H9 (cell line): ENCODE results near the gene PTPRS. TPM values are rescaled to one million over a fixed set of nuclear protein-coding genes. Genes with fewer than 3 reads are reported as not detected.

Source experiments
- DNase-seq: peaks from one replicate; pipeline ENCODE4 v3.0.0-alpha.2; 2017
- H2AFZ ChIP-seq: one replicate; pipeline ENCODE4 v1.6.1; 2013; ENCODE audit warnings: mild to moderate bottlenecking, low read length, control low read depth, moderate library complexity
- H2AK5ac ChIP-seq: 2 replicates; pipeline ENCODE4 v1.6.1; 2013; ENCODE audit warnings: low read length, control low read depth, mixed read lengths; ENCODE audit not compliant: insufficient read length
- H2BK120ac ChIP-seq: one replicate; pipeline ENCODE4 v1.6.1; 2013; ENCODE audit warnings: low read depth, mild to moderate bottlenecking, low read length, control low read depth, inconsistent platforms; ENCODE audit not compliant: poor library complexity, severe bottlenecking
- H2BK12ac ChIP-seq: 2 replicates; pipeline ENCODE4 v1.6.1; 2013; ENCODE audit warnings: low read length, control low read depth, mixed read lengths, low read depth; ENCODE audit not compliant: insufficient read length
- H2BK15ac ChIP-seq: 2 replicates; pipeline ENCODE4 v1.6.1; 2013; ENCODE audit warnings: low read depth, low read length, control low read depth
- H2BK20ac ChIP-seq: one replicate; pipeline ENCODE4 v1.6.1; 2013; ENCODE audit warnings: low read depth, mild to moderate bottlenecking, low read length, control low read depth, inconsistent platforms; ENCODE audit not compliant: poor library complexity, severe bottlenecking
- H2BK5ac ChIP-seq: 2 replicates; pipeline ENCODE4 v1.6.1; 2013; ENCODE audit warnings: low read length, control low read depth, mixed read lengths; ENCODE audit not compliant: insufficient read length
- H3K14ac ChIP-seq: 2 replicates; pipeline ENCODE4 v1.6.1; 2013; ENCODE audit warnings: low read length, control low read depth; ENCODE audit not compliant: insufficient read depth
- H3K18ac ChIP-seq: 2 replicates; pipeline ENCODE4 v1.6.1; 2013; ENCODE audit warnings: low read depth, mild to moderate bottlenecking, mixed read lengths, low read length, control low read depth; ENCODE audit not compliant: insufficient read length
- H3K23ac ChIP-seq: 2 replicates; pipeline ENCODE4 v1.6.1; 2013; ENCODE audit warnings: low read length, control low read depth, mixed read lengths, low read depth; ENCODE audit not compliant: insufficient read length
- H3K23me2 ChIP-seq: 2 replicates; pipeline ENCODE4 v1.6.1; 2013; ENCODE audit warnings: low read depth, mild to moderate bottlenecking, mixed read lengths, low read length, control low read depth; ENCODE audit not compliant: insufficient read length, poor library complexity, severe bottlenecking
- H3K27ac ChIP-seq: 2 replicates; pipeline ENCODE4 v1.5.1; 2013; ENCODE audit warnings: low read length, control low read depth, mixed read lengths, low read depth; ENCODE audit not compliant: insufficient read length
- H3K27me3 ChIP-seq: 2 replicates; pipeline ENCODE4 v1.6.1; 2013; ENCODE audit warnings: low read length, control low read depth, inconsistent platforms; ENCODE audit not compliant: insufficient read depth
- H3K4ac ChIP-seq: 2 replicates; pipeline ENCODE4 v1.6.1; 2013; ENCODE audit warnings: low read depth, mild to moderate bottlenecking, control low read depth, inconsistent platforms, low read length, moderate library complexity
- H3K4me1 ChIP-seq: 2 replicates; pipeline ENCODE4 v1.6.1; 2013; ENCODE audit warnings: low read length, control low read depth, inconsistent platforms; ENCODE audit not compliant: insufficient read depth
- H3K4me2 ChIP-seq: 2 replicates; pipeline ENCODE4 v1.6.1; 2013; ENCODE audit warnings: low read length, control low read depth, mixed read lengths; ENCODE audit not compliant: insufficient read length, insufficient read depth
- H3K56ac ChIP-seq: 2 replicates; pipeline ENCODE4 v1.6.1; 2013; ENCODE audit warnings: low read depth, mild to moderate bottlenecking, mixed read lengths, low read length, control low read depth; ENCODE audit not compliant: insufficient read length
- H3K79me1 ChIP-seq: 2 replicates; pipeline ENCODE4 v1.6.1; 2013; ENCODE audit warnings: low read depth, mild to moderate bottlenecking, moderate library complexity, low read length, control low read depth, inconsistent platforms; ENCODE audit not compliant: insufficient read depth, poor library complexity, severe bottlenecking
- H3K79me2 ChIP-seq: 2 replicates; pipeline ENCODE4 v1.6.1; 2013; ENCODE audit warnings: low read length, control low read depth, inconsistent platforms; ENCODE audit not compliant: insufficient read depth
- H3K9ac ChIP-seq: 2 replicates; pipeline ENCODE4 v1.6.1; 2013; ENCODE audit warnings: low read length, control low read depth, mixed read lengths; ENCODE audit not compliant: insufficient read length; ENCODE audit errors: extremely low read depth
- H3K9me3 ChIP-seq: one replicate; pipeline ENCODE4 v1.6.1; 2013; ENCODE audit warnings: low read depth, low read length, inconsistent platforms; ENCODE audit not compliant: control insufficient read depth
- H3T11ph ChIP-seq: one replicate; pipeline ENCODE4 v1.6.1; 2013; ENCODE audit warnings: mild to moderate bottlenecking, low read length, control low read depth, inconsistent platforms
- H4K20me1 ChIP-seq: one replicate; pipeline ENCODE4 v1.6.1; 2013; ENCODE audit not compliant: control insufficient read depth, insufficient read length, insufficient read depth
- H4K5ac ChIP-seq: 2 replicates; pipeline ENCODE4 v1.6.1; 2013; ENCODE audit warnings: low read depth, mild to moderate bottlenecking, mixed read lengths, low read length, control low read depth; ENCODE audit not compliant: insufficient read length
- H4K8ac ChIP-seq: replicated peaks from 2 replicates; pipeline ENCODE4 v1.6.1; 2013; ENCODE audit warnings: low read length, control low read depth, mixed read lengths, low read depth; ENCODE audit not compliant: insufficient read length
- H4K91ac ChIP-seq: 2 replicates; pipeline ENCODE4 v1.6.1; 2013; ENCODE audit warnings: low read depth, mild to moderate bottlenecking, moderate library complexity, mixed read lengths, low read length, control low read depth; ENCODE audit not compliant: insufficient read length
- H3K27ac Mint-ChIP-seq, 3 experiments: 2 replicates in 2 of 3; 3 replicates in 1 of 3; pipeline ENCODE4 v1.8.0; 2020 to 2021; ENCODE audit warnings: mixed read lengths in 3 of 3, mild to moderate bottlenecking in 1 of 3, moderate library complexity in 1 of 3
- H3K27me3 Mint-ChIP-seq: 2 replicates; pipeline ENCODE4 v1.8.0; 2021; ENCODE audit warnings: low read depth, mild to moderate bottlenecking, moderate library complexity, mixed read lengths
- H3K36me3 Mint-ChIP-seq, 3 experiments: 2 replicates in 2 of 3; 3 replicates in 1 of 3; pipeline ENCODE4 v1.8.0; 2020 to 2021; ENCODE audit warnings: low read depth in 3 of 3, mixed read lengths in 3 of 3; ENCODE audit not compliant: insufficient read depth in 1 of 3
- H3K4me1 Mint-ChIP-seq, 2 experiments: 2 replicates each; pipeline ENCODE4 v1.8.0; 2020; ENCODE audit warnings: mixed read lengths in 2 of 2
- H3K4me3 Mint-ChIP-seq, 2 experiments: 2 replicates in 1 of 2; 3 replicates in 1 of 2; pipeline ENCODE4 v1.8.0; 2020 to 2021; ENCODE audit warnings: mild to moderate bottlenecking in 2 of 2, mixed read lengths in 2 of 2, moderate library complexity in 1 of 2
- H3K9me3 Mint-ChIP-seq, 2 experiments: 2 replicates in 1 of 2; 3 replicates in 1 of 2; pipeline ENCODE4 v1.8.0; 2020; ENCODE audit warnings: mild to moderate bottlenecking in 2 of 2, mixed read lengths in 2 of 2, moderate library complexity in 1 of 2
- CTCF ChIP-seq: fragments of 200-600 bp; sonication (generic); conservative IDR thresholded peaks from 3 replicates; pipeline ENCODE4 v1.8.0; 2021; ENCODE audit warnings: antibody characterized with exemption, mild to moderate bottlenecking
- WGBS: extraction: QIAGEN DNeasy Blood & Tissue Kit; methylation state at CpG from one replicate; pipeline ENCODE4 v1.1.7; 2013; ENCODE audit warnings: missing lambda C conversion rate, low lambda C conversion rate, mixed read lengths; ENCODE audit not compliant: insufficient read length; ENCODE audit errors: extremely low coverage; 5-methylcytosine and 5-hydroxymethylcytosine counted together
- total RNA-seq: library from RNA; stranded (reverse); gene quantifications from 2 replicates; pipeline ENCODE4 v1.2.1, GENCODE V29; 2021

PTPRS gene
- total RNA-seq, 1 experiment from 2014 or later = 186 TPM

- Histone ChIP-seq H3K79me1 (peaks cover 7% of the 10 kb centered on the region), H3K27ac (no peak overlapping the region), H3K27me3 (no peaks in the 10 kb centered on the region), H2BK12ac (no peak overlapping the region), H3T11ph (no peak overlapping the region), H4K91ac (no peak overlapping the region), H3K23ac (no peak overlapping the region), H3K4me2 (no peak overlapping the region), H2BK5ac (no peak overlapping the region), H3K79me2 (peaks cover 40% of the 10 kb centered on the region; the same call in 1 of the 2 replicates), H3K56ac (no peak overlapping the region), H4K5ac (no peak overlapping the region), H3K18ac (no peak overlapping the region), H3K9ac (no peak overlapping the region), H2BK120ac (no peak overlapping the region), H3K9me3 (no peaks in the 10 kb centered on the region), H2AK5ac (no peak overlapping the region), H2BK20ac (no peak overlapping the region), H4K8ac (no peak overlapping the region), H3K4me1 (no peaks in the 10 kb centered on the region), H3K23me2 (peaks cover 8% of the 10 kb centered on the region), H4K20me1 (no peaks in the 10 kb centered on the region), H2BK15ac (no peak overlapping the region), H3K4ac (no peak overlapping the region), H3K14ac (no peak overlapping the region), H2AFZ (no peak overlapping the region)
- Mint-ChIP-seq H3K36me3 (peaks cover 7 to 29% (median 10%) of the 10 kb centered on the region in 3 experiments; a peak in 6 of 7 replicates), H3K4me1 (peaks cover 24 to 38% of the 10 kb centered on the region in 2 experiments), H3K4me3 (no peak overlapping the region), H3K9me3 (no peaks in the 10 kb centered on the region), H3K27ac (no peak overlapping the region), H3K27me3 (no peaks in the 10 kb centered on the region; the same call in 1 of the 2 replicates)
- no peak for DNase-seq
- no peak for TF ChIP-seq CTCF
- WGBS = no CpG with 5 or more reads among the region's 10 CpGs
Observed at GRCh38 chr19:5334366-5334739, 6.3 kb downstream of the PTPRS start.
